AG09309 (cell line): ENCODE results near the gene OPA3.

ENCODE experiments used
- DNase-seq: peaks from one replicate; pipeline ENCODE4 v3.0.0-alpha.2; 2010; ENCODE audit warnings: low read depth
- H3K4me3 ChIP-seq: 2 replicates; pipeline ENCODE4 v1.5.1; 2011; ENCODE audit warnings: mild to moderate bottlenecking, low read depth, low read length, moderate library complexity; ENCODE audit not compliant: control insufficient read depth
- TF ChIP-seq, protein P1 (sequence below): IDR thresholded peaks from 2 replicates; pipeline ENCODE4 v1.5.1; 2011; ENCODE audit warnings: mild to moderate bottlenecking, low read depth, low read length, inconsistent platforms; ENCODE audit not compliant: insufficient read depth, control insufficient read depth; ENCODE audit errors: missing control alignments

The OPA3 gene

DNA sequence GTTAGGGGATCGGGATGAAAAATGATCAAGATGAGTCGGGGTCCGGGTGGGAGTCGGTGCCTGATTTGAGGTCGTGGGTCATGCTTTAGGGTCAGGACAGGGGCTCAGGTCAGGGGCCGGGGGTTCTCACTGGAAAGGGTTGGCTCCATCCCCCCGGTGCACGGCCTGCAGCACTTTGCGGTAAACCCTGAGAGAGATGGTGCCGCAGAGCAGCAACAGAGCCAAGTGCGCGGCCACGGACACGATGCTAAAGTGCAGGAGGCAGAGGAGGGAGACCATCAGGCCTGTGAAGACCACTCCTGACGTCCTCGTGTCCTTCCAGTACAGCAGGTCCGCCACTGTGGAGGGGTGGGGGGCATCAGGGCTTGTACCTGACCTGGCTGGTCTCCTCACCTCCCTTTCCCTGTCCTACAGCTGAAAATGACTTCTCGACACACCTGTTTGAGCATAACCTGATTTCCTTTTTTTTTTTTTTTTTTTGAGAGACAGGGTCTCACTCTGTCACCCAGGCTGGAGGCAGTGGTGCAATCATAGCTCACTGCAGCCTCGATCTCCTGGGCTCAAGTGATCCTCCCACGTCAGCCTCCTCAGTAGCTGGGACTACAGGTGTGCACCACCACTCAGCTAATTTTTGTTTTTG, 95.3 kb downstream of the OPA3 start:
- TF ChIP-seq, protein P1, sequence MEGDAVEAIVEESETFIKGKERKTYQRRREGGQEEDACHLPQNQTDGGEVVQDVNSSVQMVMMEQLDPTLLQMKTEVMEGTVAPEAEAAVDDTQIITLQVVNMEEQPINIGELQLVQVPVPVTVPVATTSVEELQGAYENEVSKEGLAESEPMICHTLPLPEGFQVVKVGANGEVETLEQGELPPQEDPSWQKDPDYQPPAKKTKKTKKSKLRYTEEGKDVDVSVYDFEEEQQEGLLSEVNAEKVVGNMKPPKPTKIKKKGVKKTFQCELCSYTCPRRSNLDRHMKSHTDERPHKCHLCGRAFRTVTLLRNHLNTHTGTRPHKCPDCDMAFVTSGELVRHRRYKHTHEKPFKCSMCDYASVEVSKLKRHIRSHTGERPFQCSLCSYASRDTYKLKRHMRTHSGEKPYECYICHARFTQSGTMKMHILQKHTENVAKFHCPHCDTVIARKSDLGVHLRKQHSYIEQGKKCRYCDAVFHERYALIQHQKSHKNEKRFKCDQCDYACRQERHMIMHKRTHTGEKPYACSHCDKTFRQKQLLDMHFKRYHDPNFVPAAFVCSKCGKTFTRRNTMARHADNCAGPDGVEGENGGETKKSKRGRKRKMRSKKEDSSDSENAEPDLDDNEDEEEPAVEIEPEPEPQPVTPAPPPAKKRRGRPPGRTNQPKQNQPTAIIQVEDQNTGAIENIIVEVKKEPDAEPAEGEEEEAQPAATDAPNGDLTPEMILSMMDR = no peak
- no peak for DNase-seq

DNA sequence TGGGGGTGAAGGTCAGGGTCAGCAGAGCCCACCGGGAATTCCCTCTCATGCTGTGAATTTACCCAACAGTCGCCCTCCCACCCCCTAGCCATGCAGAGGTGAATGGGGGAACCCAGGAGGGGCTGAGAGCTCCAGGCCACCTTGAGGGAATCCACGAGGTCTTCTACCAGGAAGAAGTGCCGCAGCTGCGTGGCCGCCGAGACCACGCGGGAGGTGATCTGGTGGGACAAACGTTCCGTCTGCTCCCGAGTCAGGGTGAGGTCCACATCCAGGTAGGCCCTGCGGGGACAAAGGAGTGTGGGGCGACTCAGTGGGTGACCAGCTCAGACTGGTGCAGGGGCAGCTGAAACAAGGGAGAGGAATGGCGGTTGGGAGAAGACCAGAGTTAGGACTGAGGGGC, 95.9 kb downstream of the OPA3 start:
- DNase-seq = no peak
- TF ChIP-seq, protein P1 = no peak
- H3K4me3 ChIP-seq = no peak overlapping the region

More for the DNA sequence above, 95.3 kb downstream of the OPA3 start:
- H3K4me3 ChIP-seq = no peak overlapping the region

DNA sequence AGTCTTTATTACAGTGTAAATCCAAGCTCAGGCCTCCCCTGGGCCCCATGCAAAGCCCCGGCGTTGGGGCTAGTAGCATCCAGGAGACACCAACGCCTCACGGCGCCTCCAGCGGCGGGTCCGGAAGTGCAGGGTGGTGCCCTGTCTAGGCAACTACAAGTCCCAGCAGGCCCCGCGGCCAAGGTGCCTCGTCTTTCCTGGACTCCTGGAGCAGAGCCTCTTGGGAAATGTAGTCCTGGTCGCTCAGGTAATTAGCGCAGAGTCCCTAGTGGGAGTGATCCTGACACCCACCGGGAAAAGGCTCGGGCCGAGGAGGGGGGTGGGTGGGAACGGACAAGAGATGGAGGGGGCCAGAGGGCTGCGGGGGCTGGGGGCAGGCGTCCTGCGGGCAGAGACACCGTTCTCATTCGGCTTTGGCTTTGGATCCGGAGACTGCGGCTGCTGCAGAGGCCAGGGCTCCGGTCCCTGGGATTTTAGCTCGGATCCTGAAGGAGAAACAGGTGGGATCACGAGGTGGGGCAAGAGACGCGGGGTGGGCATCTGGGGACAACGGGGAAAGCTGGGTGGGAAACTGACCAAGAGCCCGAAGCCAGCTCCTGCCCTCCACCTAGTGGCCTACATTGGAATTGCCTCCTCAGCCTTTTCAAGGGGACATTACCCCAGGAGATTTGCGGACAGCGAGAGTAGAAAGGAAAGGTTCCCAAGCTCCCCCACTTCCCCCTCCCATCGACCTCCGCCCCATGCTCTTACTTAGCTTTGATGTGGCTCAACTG, 99.1 kb downstream of the OPA3 start:
- TF ChIP-seq, protein P1 = peak; percentile 93
- DNase-seq = peak; percentile 72

DNA sequence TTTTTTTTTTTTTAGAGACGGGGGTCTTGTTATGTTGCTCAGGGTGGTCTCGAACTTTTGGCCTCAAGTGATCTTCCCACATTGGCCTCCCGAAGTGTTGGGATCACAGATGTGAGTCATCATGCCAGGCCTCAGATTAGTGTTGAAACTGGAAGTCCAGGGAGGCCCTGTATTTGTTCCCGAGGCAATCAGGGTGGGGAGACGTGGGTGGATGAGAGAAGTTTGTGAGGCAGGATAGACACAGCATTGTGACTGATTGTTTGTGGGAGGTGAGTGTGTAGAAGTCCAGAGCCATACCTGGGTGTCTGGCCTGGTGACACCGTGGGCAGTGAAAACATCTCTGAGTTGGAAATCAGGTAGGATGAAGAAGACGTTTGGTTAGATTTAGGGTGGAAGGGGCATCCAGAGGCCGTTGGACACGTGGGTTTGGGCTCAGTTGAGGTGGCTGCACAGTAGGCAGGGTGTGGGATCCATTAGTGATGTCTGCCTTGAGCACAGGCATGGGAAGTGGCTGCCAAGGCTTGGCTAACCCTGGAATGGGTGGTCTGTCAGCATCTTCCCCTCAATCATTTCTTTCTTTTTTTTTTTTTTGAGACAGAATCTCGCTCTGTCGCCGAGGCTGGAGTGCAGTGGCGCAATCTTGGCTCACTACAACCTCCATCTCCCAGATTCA, 100.2 kb downstream of the OPA3 start:
- TF ChIP-seq, protein P1 = no peak
- H3K4me3 ChIP-seq = no peak overlapping the region
- no peak for DNase-seq

More for the DNA sequence above, 99.1 kb downstream of the OPA3 start:
- peak overlapping the region; percentile 69 for H3K4me3 ChIP-seq

DNA sequence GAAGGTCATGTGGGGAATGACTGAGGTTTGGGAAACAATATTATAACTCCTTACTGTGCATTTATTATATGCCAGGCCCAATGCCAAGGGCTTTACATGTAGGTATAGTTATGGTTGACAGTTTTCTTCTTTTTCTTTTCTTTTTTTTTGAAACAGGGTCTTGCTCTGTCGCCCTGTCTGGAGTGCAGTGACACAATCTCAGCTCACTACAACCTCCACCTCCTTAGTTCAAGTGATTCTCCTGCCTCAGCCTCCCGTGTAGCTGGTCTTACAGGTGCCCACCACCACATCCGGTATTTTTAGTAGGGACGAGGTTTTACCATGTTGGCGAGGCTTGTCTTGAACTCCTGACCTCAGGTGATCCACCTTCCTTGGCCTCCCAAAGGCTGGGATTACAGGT, 101.6 kb downstream of the OPA3 start:
- TF ChIP-seq, protein P1 = no peak
- H3K4me3 ChIP-seq = no peak overlapping the region
- DNase-seq = no peak

DNA sequence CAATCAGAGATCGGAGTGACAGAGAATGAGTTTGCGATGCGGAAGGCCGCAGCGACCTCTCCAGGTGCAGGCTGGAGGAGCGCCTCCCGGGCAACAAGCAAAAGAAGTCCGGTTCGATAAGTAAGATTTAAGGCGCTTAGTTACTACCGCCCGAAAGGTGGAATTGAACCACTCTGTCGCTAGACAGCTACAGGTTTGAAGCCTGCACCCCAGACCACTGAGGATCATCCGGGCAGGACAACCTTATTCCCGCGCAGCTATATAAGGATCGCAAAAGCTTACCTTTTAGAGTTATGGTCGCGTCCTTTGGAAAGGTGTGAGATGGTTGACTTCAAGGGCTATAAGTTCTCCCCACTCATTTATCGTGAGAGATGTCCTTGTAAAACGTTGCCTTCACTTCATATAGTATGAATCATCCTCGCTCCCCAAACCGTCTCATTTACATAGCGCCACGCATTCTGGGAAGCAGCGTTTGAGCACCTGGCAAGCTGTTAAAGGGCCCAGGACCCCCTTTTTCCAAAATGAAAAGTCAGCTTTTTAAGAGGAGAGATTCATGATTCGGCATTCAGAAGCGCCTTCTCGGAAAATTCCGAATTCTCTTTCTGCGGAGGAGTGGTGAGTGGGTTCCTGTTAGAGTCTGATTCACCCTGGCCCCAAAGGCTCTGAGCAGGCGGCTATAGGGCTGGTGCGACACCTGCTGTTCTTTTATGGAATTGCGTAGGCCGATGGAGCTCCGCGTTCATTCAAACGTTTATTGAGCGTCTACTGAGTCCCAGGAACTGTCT, 106.0 kb downstream of the OPA3 start:
- DNase-seq = peak; percentile 89
- TF ChIP-seq, protein P1 = peak; percentile 92

More for the DNA sequence above, 106.0 kb downstream of the OPA3 start:
- peak overlapping the region; percentile 56 for H3K4me3 ChIP-seq
